ENCODE data around the gene ART1.
"Not testable (repeated sequence)": the region's sequence is repeated elsewhere in the genome, so short reads cannot be mapped to it uniquely, and the experiment has no call there.

ART1 gene

GRCh38 chr11:3632070-3632660 is 12.8 kb upstream of the ART1 start:
- DNase-seq, result no peak

DNA sequence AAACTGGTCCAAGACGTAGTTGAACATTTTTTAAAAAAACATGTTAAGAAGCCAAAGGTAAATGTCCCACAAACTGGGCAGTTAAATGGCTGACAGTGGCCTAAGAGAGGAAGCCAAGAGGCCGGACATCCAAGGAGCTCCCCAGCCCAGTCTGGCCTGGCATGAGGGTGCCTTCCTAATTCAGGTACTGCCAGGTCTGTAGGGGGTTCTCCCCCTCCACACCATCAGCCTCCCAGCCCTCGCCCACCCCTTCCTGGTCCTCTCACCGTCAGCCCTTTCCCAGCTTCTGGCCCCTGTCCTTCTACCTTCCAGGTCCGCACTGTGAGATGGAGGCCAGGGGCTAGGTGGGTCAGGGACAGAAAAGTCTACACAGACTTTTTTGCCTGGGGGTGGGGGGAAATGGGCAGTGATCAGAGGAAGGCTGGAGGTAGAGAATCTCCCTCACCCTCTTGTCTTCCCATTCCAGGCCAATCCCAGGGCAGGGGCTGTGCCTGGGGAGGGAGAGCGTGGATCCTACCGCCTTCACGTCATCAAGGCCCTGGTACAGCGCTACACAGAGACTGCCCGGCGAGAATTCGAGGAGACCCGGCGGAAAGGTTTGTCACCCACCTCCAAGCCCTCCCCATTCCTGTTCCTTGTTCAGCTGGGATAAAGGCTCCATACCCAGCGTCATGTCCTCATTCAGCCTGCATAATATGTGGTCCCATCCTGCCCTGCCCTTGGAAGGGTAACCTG is 9.1 kb upstream of the ART1 start:
- no peak for DNase-seq

GRCh38 chr11:3637201-3637600 is 7.7 kb upstream of the ART1 start:
- no peak for DNase-seq

DNA sequence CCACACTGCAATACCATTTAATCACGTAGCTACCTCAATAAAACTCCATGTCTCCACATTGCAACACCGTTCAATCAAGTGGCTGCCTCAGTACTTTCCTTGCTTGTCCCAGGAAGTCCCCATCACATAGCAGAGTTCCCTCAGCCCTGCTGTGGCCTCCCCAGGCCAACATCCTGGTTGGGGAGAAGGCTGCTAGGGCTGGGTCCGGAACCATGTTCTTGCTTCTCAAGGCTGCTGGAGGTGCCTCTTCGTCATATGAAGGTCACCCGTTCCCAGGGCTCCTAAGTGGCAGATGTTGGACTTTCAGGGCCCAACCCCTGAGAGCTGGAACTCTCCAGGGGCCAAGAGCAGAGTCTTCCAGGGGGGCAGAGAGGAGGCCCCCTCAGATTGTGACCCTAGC is 6.4 kb upstream of the ART1 start:
- DNase-seq, result no peak

DNA sequence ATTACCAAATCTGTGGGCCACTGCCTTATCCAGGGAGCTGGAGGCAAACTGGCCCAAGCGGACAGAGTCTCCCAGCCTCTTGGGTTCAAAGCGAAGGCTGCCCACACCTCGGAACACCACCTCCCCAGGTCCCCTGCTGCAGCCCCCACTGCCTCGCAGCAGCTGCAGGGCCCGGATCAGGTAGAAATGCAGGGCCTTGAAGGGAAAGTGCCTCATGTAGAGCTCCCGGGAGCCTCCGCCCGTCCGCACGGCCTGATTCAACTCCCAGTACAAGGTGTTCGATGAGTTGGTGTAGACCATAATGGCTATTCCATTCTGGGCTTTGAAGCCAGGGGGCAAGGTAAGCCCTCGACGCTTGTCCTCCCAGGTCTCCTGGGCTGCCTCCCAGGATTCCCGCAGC is 5.1 kb upstream of the ART1 start:
- DNase-seq, result no peak

DNA sequence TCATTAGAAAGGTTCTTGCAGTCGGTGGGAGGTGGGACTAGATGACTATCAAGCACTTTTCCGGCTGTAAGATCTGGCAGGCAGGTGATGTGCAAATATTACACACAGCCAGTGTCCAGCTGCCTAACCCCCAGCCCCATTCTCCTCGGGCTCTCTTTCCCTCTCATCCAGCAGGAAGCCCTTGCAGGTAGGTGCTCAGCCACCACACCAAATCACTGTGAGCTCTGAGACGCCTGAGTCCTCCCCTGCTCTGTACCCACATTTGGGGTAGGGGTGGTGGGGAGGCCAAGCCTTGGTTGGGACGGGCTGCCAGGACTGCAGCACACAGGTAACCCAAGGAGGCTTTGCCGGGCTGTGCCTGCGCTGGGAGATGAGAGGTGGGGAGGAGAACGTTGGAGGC is 3.7 kb upstream of the ART1 start:
- no peak for DNase-seq

DNA sequence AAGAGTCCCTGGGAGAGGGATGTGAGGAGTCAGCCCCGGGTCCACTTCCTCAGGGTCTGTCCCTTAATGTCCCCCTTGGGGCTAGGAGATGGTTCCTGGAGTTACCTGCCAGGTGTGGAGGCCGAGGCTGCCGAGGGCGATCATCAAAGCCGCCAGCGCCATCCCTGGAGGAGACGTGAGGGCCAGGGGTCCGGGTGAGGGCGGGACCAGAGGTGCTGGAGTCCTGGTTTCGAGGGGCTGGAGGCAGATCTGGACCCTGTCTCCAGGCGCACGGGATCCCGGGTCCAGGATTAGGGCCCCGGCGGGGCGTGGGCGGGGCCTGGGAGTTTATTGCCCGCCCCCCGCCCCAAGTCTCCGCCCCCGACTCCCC is 3.2 kb upstream of the ART1 start, which contains the start of gene ART5:
TSS of gene ART5 (minus strand) at position 292 of the 370 bp plus-strand sequence. CDS start at position 162, 130 bp downstream.
- DNase-seq, result no peak

- peak; percentile 50 for DNase-seq
These were observed 2.6 kb upstream of the ART1 start for GRCh38 chr11:3642071-3642951.

DNA sequence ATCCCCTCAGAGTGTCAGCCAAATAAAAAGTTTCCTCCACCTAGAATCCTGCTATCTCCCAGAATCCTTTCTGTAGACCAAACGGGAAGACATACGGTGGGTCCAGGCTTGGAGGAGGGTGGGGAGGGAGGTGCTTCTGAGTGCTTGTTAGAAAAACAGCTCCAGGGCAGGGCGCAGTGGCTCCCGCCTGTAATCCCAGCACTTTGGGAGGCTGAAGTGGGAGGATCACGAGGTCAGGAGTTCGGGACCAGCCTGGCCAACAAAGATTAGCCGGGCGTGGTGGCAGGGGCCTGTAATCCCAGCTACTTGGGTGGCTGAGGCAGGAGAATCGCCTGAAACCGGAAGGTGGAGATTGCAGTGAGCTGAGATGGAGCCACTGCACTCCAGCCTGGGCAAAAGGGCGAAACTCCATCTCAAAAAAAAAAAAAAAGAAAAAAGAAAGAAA is 1.8 kb upstream of the ART1 start:
- not testable (repeated sequence) for DNase-seq

GRCh38 chr11:3645552-3645951 is 624 bp downstream of the ART1 start:
- no peak for DNase-seq

GRCh38 chr11:3648843-3649242 is 3.9 kb downstream of the ART1 start:
- DNase-seq, result not testable (repeated sequence)

GRCh38 chr11:3649374-3649773 is 4.4 kb downstream of the ART1 start:
- not testable (repeated sequence) for DNase-seq

- DNase-seq, result not testable (repeated sequence)
These were observed 7.6 kb downstream of the ART1 start for GRCh38 chr11:3652514-3652913.

DNA sequence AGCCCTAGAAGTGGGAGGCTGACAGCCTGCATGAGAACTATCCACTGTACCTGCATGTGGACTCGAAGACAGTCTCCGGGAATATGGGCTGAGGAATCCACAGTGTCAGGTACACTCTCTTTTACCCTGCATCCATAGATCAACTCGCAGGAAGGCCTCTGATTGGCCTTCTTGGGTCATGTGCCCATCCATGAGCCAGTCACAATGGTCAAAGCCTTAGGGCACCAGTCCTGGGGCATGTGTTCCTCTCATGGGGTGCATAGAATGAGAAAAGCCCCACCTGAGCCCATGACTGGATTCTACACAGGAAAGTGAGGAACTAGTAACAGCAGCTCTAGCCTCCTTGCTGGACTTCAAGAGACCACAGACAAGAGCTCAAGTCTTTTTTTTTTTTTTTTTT is 10.6 kb downstream of the ART1 start:
- no peak for DNase-seq

DNA sequence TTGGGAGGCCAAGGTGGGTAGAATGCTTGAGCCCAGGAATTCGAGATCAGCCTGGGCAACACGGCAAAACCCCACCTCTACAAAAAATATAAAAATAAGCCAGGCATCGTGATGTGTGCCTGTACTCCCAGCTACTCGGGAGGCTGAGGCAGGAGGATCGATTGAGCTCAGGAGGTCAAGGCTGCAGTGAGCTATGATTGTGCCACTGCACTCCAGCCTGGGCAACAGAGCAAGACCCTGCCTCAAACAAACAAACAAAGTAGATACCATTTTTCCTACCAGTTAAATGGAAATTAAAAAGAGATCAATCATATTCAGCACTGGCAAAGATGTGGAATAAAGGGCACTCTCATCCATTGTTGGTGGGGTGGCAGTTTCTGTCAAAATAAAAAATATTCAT is 12.4 kb downstream of the ART1 start:
- not testable (repeated sequence) for DNase-seq

DNA sequence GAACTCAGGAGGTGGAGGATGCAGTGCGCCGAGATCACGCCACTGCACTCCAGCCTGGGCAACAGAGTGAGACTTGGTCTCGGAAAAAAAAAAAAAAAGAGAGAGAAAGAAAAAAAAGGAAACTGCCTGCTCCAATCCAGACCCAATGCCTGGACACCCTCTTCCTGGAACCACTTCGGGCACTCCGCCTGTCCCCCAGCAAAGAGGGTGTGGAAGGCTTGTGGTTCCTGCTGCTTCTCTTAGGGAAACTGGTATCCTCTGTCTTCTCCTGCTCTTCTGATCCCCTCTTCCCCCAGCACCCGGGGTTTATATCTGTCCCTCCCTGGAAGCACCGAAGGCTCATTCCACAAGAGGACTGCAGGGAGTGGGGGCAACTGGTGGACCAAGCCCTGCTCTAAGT is 13.3 kb downstream of the ART1 start:
- no peak for DNase-seq

- no peak for DNase-seq
These were observed 14.9 kb downstream of the ART1 start for GRCh38 chr11:3659595-3660515.

GRCh38 chr11:3660960-3661359 is 16.0 kb downstream of the ART1 start:
- DNase-seq, result no peak

- DNase-seq, result no peak
These were observed 17.9 kb downstream of the ART1 start for GRCh38 chr11:3662856-3663255.

GRCh38 chr11:3664032-3664630 is 19.2 kb downstream of the ART1 start:
- DNase-seq, result no peak

DNA sequence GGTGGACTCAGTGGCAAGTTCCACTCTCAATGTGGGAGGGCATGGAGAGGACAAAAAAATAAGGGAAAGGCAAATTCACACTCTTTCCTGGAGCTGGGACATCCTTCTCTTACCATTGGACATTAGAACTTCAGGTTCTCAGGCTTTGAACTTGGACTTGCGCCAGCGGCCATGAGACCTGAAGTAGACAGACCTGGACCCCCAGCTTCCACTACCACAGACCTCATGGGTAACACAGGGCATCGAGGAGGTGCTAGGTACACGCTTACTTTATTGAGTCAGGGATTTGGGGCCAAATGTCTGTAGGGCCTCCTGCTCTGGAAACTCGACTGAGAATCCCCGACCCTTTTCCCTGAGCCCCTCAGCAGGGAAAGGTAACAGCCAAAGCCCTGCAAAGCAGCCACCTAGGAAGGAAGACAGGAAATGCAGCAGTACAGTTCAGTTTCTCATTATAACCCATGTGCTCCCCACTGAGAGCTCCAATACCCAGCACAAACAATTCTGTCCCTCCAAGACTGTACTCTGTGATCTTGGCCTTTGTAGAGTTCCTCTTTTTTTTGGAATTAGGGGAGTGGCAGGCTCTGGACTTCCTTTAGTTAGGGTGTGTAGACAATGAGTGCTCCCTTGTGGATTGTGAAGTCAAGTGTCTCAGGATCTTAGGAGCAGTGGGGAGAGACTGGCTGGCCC is 20.6 kb downstream of the ART1 start:
- DNase-seq, result no peak

Measured in NCI-H226 (cell line).